Hepatocyte (in vitro differentiated cells): ENCODE data around the gene CHRM2. TPM values are rescaled to one million over a fixed set of nuclear protein-coding genes. Genes with fewer than 3 reads are reported as not detected.
"Not testable (repeated sequence)": the region's sequence is repeated elsewhere in the genome, so short reads cannot be mapped to it uniquely, and the experiment has no call there.

Experiments
- DNase-seq: peaks from one replicate; pipeline ENCODE4 v3.0.0-alpha.2; 2016; ENCODE audit warnings: low spot score
- H2AFZ ChIP-seq: fragments of 200-600 bp; sonication (generic); 2 replicates; pipeline ENCODE4 v1.6.0; 2016; ENCODE audit warnings: antibody characterized with exemption, mild to moderate bottlenecking
- H3K27ac ChIP-seq: fragments of 200-600 bp; sonication (generic); 2 replicates; pipeline ENCODE4 v1.5.1; 2016; ENCODE audit warnings: mild to moderate bottlenecking
- H3K27me3 ChIP-seq: fragments of 200-600 bp; sonication (generic); 2 replicates; pipeline ENCODE4 v1.6.1; 2016
- H3K36me3 ChIP-seq: fragments of 200-600 bp; sonication (generic); replicated peaks from 2 replicates; pipeline ENCODE4 v1.5.1; 2016; ENCODE audit warnings: low read depth; ENCODE audit not compliant: insufficient read depth
- H3K4me1 ChIP-seq: fragments of 200-600 bp; sonication (generic); 2 replicates; pipeline ENCODE4 v1.5.1; 2016; ENCODE audit warnings: mild to moderate bottlenecking, moderate library complexity; ENCODE audit not compliant: insufficient read depth
- H3K4me2 ChIP-seq: fragments of 200-600 bp; sonication (generic); 2 replicates; pipeline ENCODE4 v1.6.0; 2016
- H3K4me3 ChIP-seq: fragments of 200-600 bp; sonication (generic); 2 replicates; pipeline ENCODE4 v1.5.1; 2016; ENCODE audit warnings: mild to moderate bottlenecking
- H3K79me2 ChIP-seq: fragments of 200-600 bp; sonication (generic); 2 replicates; pipeline ENCODE4 v1.6.0; 2017; ENCODE audit warnings: mild to moderate bottlenecking
- H3K9me2 ChIP-seq: fragments of 200-600 bp; sonication (generic); replicated peaks from 2 replicates; pipeline ENCODE4 v1.6.0; 2017; ENCODE audit warnings: mild to moderate bottlenecking; ENCODE audit not compliant: insufficient read depth
- H3K9me3 ChIP-seq: fragments of 200-600 bp; sonication (generic); 2 replicates; pipeline ENCODE4 v1.5.1; 2016; ENCODE audit warnings: low read depth, mild to moderate bottlenecking
- H4K20me1 ChIP-seq: fragments of 200-600 bp; sonication (generic); 2 replicates; pipeline ENCODE4 v1.6.0; 2016; ENCODE audit warnings: mild to moderate bottlenecking; ENCODE audit not compliant: insufficient read depth, poor library complexity, severe bottlenecking
- CTCF ChIP-seq: fragments of 200-600 bp; sonication (generic); IDR thresholded peaks from 2 replicates; pipeline ENCODE4 v1.5.1; 2016; ENCODE audit warnings: antibody characterized with exemption, mild to moderate bottlenecking; ENCODE audit not compliant: poor library complexity
- EZH2 ChIP-seq: fragments of 200-600 bp; sonication (generic); IDR thresholded peaks from 2 replicates; pipeline ENCODE4 v1.6.1; 2016; ENCODE audit warnings: antibody characterized with exemption, mild to moderate bottlenecking, borderline replicate concordance
- EZH2phosphoT487 ChIP-seq: fragments of 200-600 bp; sonication (generic); IDR thresholded peaks from one replicate; pipeline ENCODE4 v1.6.1; 2018; ENCODE audit warnings: antibody characterized with exemption, mild to moderate bottlenecking, low read depth, moderate library complexity; ENCODE audit not compliant: unreplicated experiment, severe bottlenecking
- WGBS: methylation state at CpG from one replicate; pipeline ENCODE4 v1.1.6; 2016; ENCODE audit warnings: low lambda C conversion rate; ENCODE audit errors: missing lambda C conversion rate; 5-methylcytosine and 5-hydroxymethylcytosine counted together
- polyA plus RNA-seq: library from polyadenylated mRNA; unstranded; fragments of >200 nt; fragmentation: Nextera tagmentation; extraction: Ambion mirVana; gene quantifications from 2 replicates; pipeline ENCODE4 v1.2.1, GENCODE V29; 2016
- total RNA-seq: library from RNA; depleted of rRNA; stranded (reverse); fragments of >200 nt; gene quantifications from 2 replicates; pipeline ENCODE4 v1.2.3, GENCODE V29; 2014

CHRM2 gene
- total RNA-seq (5.3 and 7.5 TPM in 2 replicates), polyA plus RNA-seq (2.3 and 3.4 TPM in 2 replicates)

GRCh38 chr7:136868496-136869000 lies at the start of gene CHRM2:
Gene CHRM2 (plus strand): TSS chr7:136868652. CDS start chr7:137014866, 146,214 bp downstream.
- no peak for DNase-seq
- H3K36me3 ChIP-seq, result no peaks in the 10 kb centered on the region
- no peaks in the 10 kb centered on the region for H3K79me2 ChIP-seq
- H3K9me2 ChIP-seq, result no peaks in the 10 kb centered on the region
- TF ChIP-seq EZH2phosphoT487 (no peak), EZH2 (no peak), CTCF (no peak)
- no peak within 1 kb of the TSS for H3K27ac ChIP-seq
- no peaks in the 10 kb centered on the region for H3K9me3 ChIP-seq
- no peaks in the 10 kb centered on the region for H4K20me1 ChIP-seq
- H3K4me2 ChIP-seq, result peak within 1 kb of the TSS; percentile 93
- WGBS, result 5% methylated on average over 23 of the region's 23 CpGs
- peak within 1 kb of the TSS; percentile 44 for H3K4me3 ChIP-seq
- H3K4me1 ChIP-seq, result peaks cover 14% of the 10 kb centered on the region
- no peak within 1 kb of the TSS for H2AFZ ChIP-seq
- H3K27me3 ChIP-seq, result peaks cover 72% of the 10 kb centered on the region

- H3K36me3 ChIP-seq, H3K4me2 ChIP-seq, H4K20me1 ChIP-seq, H3K9me2 ChIP-seq, H3K4me3 ChIP-seq, H3K27ac ChIP-seq, H2AFZ ChIP-seq, H3K27me3 ChIP-seq, DNase-seq, H3K9me3 ChIP-seq, H3K4me1 ChIP-seq, H3K79me2 ChIP-seq: not testable (repeated sequence)
- WGBS, result 55% methylated on average over 7 of the region's 16 CpGs
Measured at GRCh38 chr7:136831398-136831797, 37.1 kb upstream of the CHRM2 start.

GRCh38 chr7:136845899-136846465 lies 22.5 kb upstream of the CHRM2 start:
- H3K4me2 ChIP-seq, result no peak overlapping the region
- no peaks in the 10 kb centered on the region for H3K79me2 ChIP-seq
- no peak overlapping the region for H3K27ac ChIP-seq
- no peak for TF ChIP-seq EZH2
- TF ChIP-seq EZH2phosphoT487, result no peak
- no peak for TF ChIP-seq CTCF
- no peaks in the 10 kb centered on the region for H3K9me3 ChIP-seq
- no peak overlapping the region for H3K4me3 ChIP-seq
- no peak for DNase-seq
- H3K4me1 ChIP-seq, result no peaks in the 10 kb centered on the region
- H2AFZ ChIP-seq, result no peak overlapping the region
- H3K27me3 ChIP-seq, result no peaks in the 10 kb centered on the region
- 68% methylated on average over 1 of the region's 1 CpG for WGBS
- no peaks in the 10 kb centered on the region for H4K20me1 ChIP-seq
- no peaks in the 10 kb centered on the region for H3K9me2 ChIP-seq
- no peaks in the 10 kb centered on the region for H3K36me3 ChIP-seq

- no peak overlapping the region for H3K4me2 ChIP-seq
- DNase-seq, result no peak
- no peak overlapping the region for H2AFZ ChIP-seq
- H3K36me3 ChIP-seq, result no peaks in the 10 kb centered on the region
- no peaks in the 10 kb centered on the region for H3K79me2 ChIP-seq
- H3K9me3 ChIP-seq, result no peaks in the 10 kb centered on the region
- H3K27me3 ChIP-seq, result no peaks in the 10 kb centered on the region
- H3K4me3 ChIP-seq, result no peak overlapping the region
- H3K4me1 ChIP-seq, result no peaks in the 10 kb centered on the region
- 82% methylated on average over 2 of the region's 2 CpGs for WGBS
- no peak overlapping the region for H3K27ac ChIP-seq
- TF ChIP-seq CTCF (no peak), EZH2 (no peak), EZH2phosphoT487 (no peak)
- H3K9me2 ChIP-seq, result no peaks in the 10 kb centered on the region
- H4K20me1 ChIP-seq, result no peaks in the 10 kb centered on the region
Measured at GRCh38 chr7:136847858-136848257, 20.6 kb upstream of the CHRM2 start.
